Endodermal cell (in vitro differentiated cells): Measurements from ENCODE around the gene SIDT1. TPM values are rescaled to one million over a fixed set of nuclear protein-coding genes. Genes with fewer than 3 reads are reported as not detected.

Experiments
- DNase-seq: peaks from one replicate; pipeline ENCODE4 v3.0.0-alpha.2; 2017
- H3K27ac ChIP-seq: 2 replicates; pipeline ENCODE4 v1.5.1; 2013; ENCODE audit warnings: mild to moderate bottlenecking, low read depth, low read length, moderate library complexity
- H3K27me3 ChIP-seq: 2 replicates; pipeline ENCODE4 v1.6.1; 2013; ENCODE audit warnings: mild to moderate bottlenecking, low read length, moderate library complexity; ENCODE audit not compliant: insufficient read depth, control insufficient read depth, poor library complexity, severe bottlenecking
- H3K36me3 ChIP-seq: 2 replicates; pipeline ENCODE4 v1.7.0; 2013; ENCODE audit warnings: mild to moderate bottlenecking, low read length, moderate library complexity; ENCODE audit not compliant: control insufficient read depth, insufficient read depth
- H3K4me1 ChIP-seq: one replicate; pipeline ENCODE4 v1.7.0; 2013; ENCODE audit warnings: low read length; ENCODE audit not compliant: control insufficient read depth, insufficient read depth
- H3K4me3 ChIP-seq: 2 replicates; pipeline ENCODE4 v1.5.1; 2013; ENCODE audit warnings: mild to moderate bottlenecking, low read length, moderate library complexity
- H3K9ac ChIP-seq: 2 replicates; pipeline ENCODE4 v1.6.1; 2013; ENCODE audit warnings: mild to moderate bottlenecking, low read length, moderate library complexity; ENCODE audit not compliant: poor library complexity, severe bottlenecking; ENCODE audit errors: extremely low read depth
- H3K9me3 ChIP-seq: 2 replicates; pipeline ENCODE4 v1.6.1; 2013; ENCODE audit warnings: mild to moderate bottlenecking, low read length, moderate library complexity; ENCODE audit not compliant: control insufficient read depth
- H3K27ac Mint-ChIP-seq: 2 replicates; pipeline ENCODE4 v1.8.0; 2020; ENCODE audit warnings: mixed read lengths
- H3K27me3 Mint-ChIP-seq: 2 replicates; pipeline ENCODE4 v1.8.0; 2021; ENCODE audit warnings: mild to moderate bottlenecking, mixed read lengths; ENCODE audit not compliant: insufficient read depth
- H3K36me3 Mint-ChIP-seq: 2 replicates; pipeline ENCODE4 v1.8.0; 2020; ENCODE audit warnings: low read depth, mixed read lengths
- H3K4me1 Mint-ChIP-seq: 2 replicates; pipeline ENCODE4 v1.8.0; 2020; ENCODE audit warnings: mixed read lengths
- H3K4me3 Mint-ChIP-seq: 2 replicates; pipeline ENCODE4 v1.8.0; 2020; ENCODE audit warnings: mild to moderate bottlenecking, moderate library complexity, mixed read lengths
- H3K9me3 Mint-ChIP-seq: 2 replicates; pipeline ENCODE4 v1.8.0; 2020; ENCODE audit warnings: mild to moderate bottlenecking, mixed read lengths
- CTCF ChIP-seq: fragments of 200-600 bp; sonication (generic); conservative IDR thresholded peaks from 2 replicates; pipeline ENCODE4 v1.5.0; 2021; ENCODE audit warnings: antibody characterized with exemption, mild to moderate bottlenecking
- WGBS, 2 experiments: methylation state at CpG; one replicate each; pipeline versions ENCODE4 v1.1.5 to v1.1.7; 2013; ENCODE audit warnings: missing lambda C conversion rate in 2 of 2, mixed read lengths in 1 of 2; ENCODE audit not compliant: insufficient coverage in 1 of 2, insufficient read length in 1 of 2; 5-methylcytosine and 5-hydroxymethylcytosine counted together
- total RNA-seq, 2 donors: library from RNA; stranded (reverse); fragmentation: NEBNext Ultra II Directional in 1 of 2; extraction: Animal tissue kit (Norgen Biotek cat#: 25700) in 1 of 2; gene quantifications; 2 replicates in 1 of 2; 3 replicates in 1 of 2; pipeline ENCODE4 v1.2.1, GENCODE V29; 2021

SIDT1 gene
- total RNA-seq, 2 donors from 2014 or later = not detected

- Histone ChIP-seq H3K4me3 (no peak overlapping the region), H3K4me1 (no peaks in the 10 kb centered on the region), H3K36me3 (no peaks in the 10 kb centered on the region), H3K27me3 (peaks cover 42% of the 10 kb centered on the region), H3K27ac (no peak overlapping the region), H3K9me3 (peaks cover 5% of the 10 kb centered on the region), H3K9ac (no peak overlapping the region)
- DNase-seq = no peak
- Mint-ChIP-seq H3K4me3 (no peak overlapping the region), H3K36me3 (no peaks in the 10 kb centered on the region), H3K27me3 (peaks cover 42% of the 10 kb centered on the region), H3K27ac (no peak overlapping the region), H3K9me3 (no peaks in the 10 kb centered on the region), H3K4me1 (peaks cover 12% of the 10 kb centered on the region)
- no peak for TF ChIP-seq CTCF
Observed at GRCh38 chr3:113536627-113537101, 4.3 kb downstream of the SIDT1 start.

DNA sequence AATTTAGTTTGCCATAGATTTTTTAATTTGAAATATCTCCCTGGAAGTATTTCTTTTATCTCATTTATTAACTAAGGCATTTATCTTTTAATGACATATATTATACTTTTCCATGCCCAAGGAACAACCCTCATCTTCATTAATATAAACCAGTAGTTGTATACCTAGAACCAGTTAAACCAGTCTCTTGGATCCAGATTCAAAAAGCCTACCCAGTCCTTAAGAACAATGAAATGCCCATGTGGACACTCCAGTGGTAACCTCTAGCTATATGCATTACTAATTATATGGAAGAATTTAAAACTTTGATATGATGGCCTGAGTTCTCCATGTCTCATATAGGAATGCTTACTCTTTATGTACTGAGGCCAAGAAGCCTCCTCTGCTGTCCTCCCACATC, 4.8 kb downstream of the SIDT1 start:
- no peak for DNase-seq
- no peaks in the 10 kb centered on the region for H3K36me3 Mint-ChIP-seq
- H3K27ac Mint-ChIP-seq = no peak overlapping the region
- Histone ChIP-seq H3K4me1 (no peaks in the 10 kb centered on the region), H3K9ac (no peak overlapping the region), H3K9me3 (peaks cover 5% of the 10 kb centered on the region), H3K36me3 (no peaks in the 10 kb centered on the region), H3K27ac (no peak overlapping the region), H3K4me3 (no peak overlapping the region), H3K27me3 (peaks cover 37% of the 10 kb centered on the region)
- H3K27me3 Mint-ChIP-seq = peaks cover 37% of the 10 kb centered on the region
- no peak overlapping the region for H3K4me3 Mint-ChIP-seq
- H3K4me1 Mint-ChIP-seq = peaks cover 11% of the 10 kb centered on the region
- H3K9me3 Mint-ChIP-seq = no peaks in the 10 kb centered on the region
- no peak for TF ChIP-seq CTCF

GRCh38 chr3:113541519-113541918, 9.2 kb downstream of the SIDT1 start:
- H3K27ac ChIP-seq = no peak overlapping the region
- no peaks in the 10 kb centered on the region for H3K27me3 Mint-ChIP-seq

More at GRCh38 chr3:113541519-113541918, 9.2 kb downstream of the SIDT1 start:
- 92% methylated on average over 1 of the region's 2 CpGs; no CpG with 5 or more reads in 1 of the 2 experiments for WGBS, 2 experiments
- no peak for DNase-seq
- no peak for TF ChIP-seq CTCF
- H3K27me3 ChIP-seq = no peaks in the 10 kb centered on the region
- no peaks in the 10 kb centered on the region for H3K4me1 ChIP-seq
- Mint-ChIP-seq H3K36me3 (no peaks in the 10 kb centered on the region), H3K4me1 (no peaks in the 10 kb centered on the region), H3K4me3 (no peak overlapping the region), H3K9me3 (no peaks in the 10 kb centered on the region), H3K27ac (no peak overlapping the region)
- no peak overlapping the region for H3K9ac ChIP-seq
- H3K9me3 ChIP-seq = peaks cover 5% of the 10 kb centered on the region
- no peaks in the 10 kb centered on the region for H3K36me3 ChIP-seq
- no peak overlapping the region for H3K4me3 ChIP-seq
